Measurements from ENCODE around the gene TMEM51.
A peak's percentile ranks its signal among the peaks of the same experiment; 100 is the strongest.

TMEM51 gene

DNA sequence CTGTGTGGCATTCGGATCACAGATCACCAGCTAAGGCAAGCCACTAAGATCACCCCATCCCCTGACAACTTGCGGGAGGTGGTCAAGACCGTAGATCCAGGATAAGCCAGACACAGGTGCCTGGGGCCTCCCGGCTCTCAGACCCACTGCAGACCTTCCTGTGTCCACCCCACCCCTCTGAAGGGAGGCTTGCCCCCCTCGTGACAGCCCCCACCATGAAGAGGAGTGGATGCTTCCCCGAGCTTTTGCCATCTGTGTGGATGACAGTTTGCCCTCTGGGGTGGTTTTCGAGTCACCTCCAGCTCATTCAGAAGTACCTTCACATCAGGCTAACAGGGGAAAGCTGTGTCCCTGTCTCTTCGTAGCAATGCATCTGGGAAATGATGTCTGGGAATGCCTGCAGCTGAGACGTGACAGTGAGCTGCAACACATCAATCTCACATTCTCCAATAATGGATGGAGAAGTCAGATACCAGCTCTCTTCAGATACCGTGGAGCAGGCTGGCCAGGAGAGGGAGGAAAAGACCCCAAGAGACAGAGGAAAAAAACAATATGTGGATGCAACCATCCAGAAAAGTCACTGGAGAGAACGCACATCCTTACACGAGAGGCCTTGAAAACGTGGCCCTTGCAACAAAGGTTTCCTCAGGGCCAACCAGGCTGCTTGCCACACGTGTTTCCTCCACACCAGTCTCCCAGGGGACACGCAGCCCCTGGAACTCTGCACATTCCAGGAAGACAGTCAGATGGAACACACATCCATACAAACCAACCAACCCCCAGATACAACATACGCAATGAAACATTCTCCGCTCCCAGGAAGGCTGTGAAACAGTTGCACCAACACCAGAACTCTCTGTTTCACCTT is 73.1 kb downstream of the TMEM51 start:
- no peak overlapping the region for H3K4me3 ChIP-seq (ENCODE audit: low read depth, low read length)
- peak overlapping the region; percentile 39 for H4K91ac ChIP-seq (ENCODE audit: low read depth, low read length)
- no peak overlapping the region for H2AK5ac ChIP-seq (ENCODE audit: low read length)
- H3K4me2 ChIP-seq (ENCODE audit: low read length): peak overlapping the region; percentile 8
- no peak overlapping the region for H2BK120ac ChIP-seq (ENCODE audit: insufficient read depth, low read length, poor library complexity)
- H3K79me1 ChIP-seq (ENCODE audit: low read length): peaks cover 3% of the 10 kb centered on the region
- H2BK5ac ChIP-seq (ENCODE audit: low read depth, low read length, poor library complexity): no peak overlapping the region
- H3K27ac ChIP-seq (ENCODE audit: low read depth, low read length): peak overlapping the region; percentile 33
- no peak overlapping the region for H2AFZ ChIP-seq (ENCODE audit: insufficient read depth, low read length, poor library complexity)
- no peak overlapping the region for H3K4ac ChIP-seq (ENCODE audit: low read depth, low read length)
- H3K9me3 ChIP-seq (ENCODE audit: insufficient read depth, low read depth, low read length): no peaks in the 10 kb centered on the region
- no peak overlapping the region for H3K9ac ChIP-seq (ENCODE audit: low read length)
- no peak overlapping the region for H4K8ac ChIP-seq (ENCODE audit: low read depth, low read length)
- peaks cover 12 to 15% of the 10 kb centered on the region in 2 experiments for H3K4me1 ChIP-seq (ENCODE audit: control insufficient read depth in 1 of 2, insufficient read depth in 2 of 2, low read length in 2 of 2)
- no peak overlapping the region for H3K18ac ChIP-seq (ENCODE audit: low read length)
- no peak overlapping the region for H4K12ac ChIP-seq (ENCODE audit: low read depth, low read length)
- peaks cover 0 to 2% of the 10 kb centered on the region in 2 experiments for H3K36me3 ChIP-seq (ENCODE audit: control insufficient read depth in 1 of 2, insufficient read depth in 2 of 2, low read length in 2 of 2)
- peak overlapping the region; percentile 32 for H2BK12ac ChIP-seq (ENCODE audit: low read length)
- H3K27me3 ChIP-seq (ENCODE audit: insufficient read depth, low read length): no peaks in the 10 kb centered on the region
- no peaks in the 10 kb centered on the region for H3K79me2 ChIP-seq (ENCODE audit: control insufficient read depth, insufficient read depth, low read length, poor library complexity)
- DNase-seq: no peak
- no peak overlapping the region for H3K23ac ChIP-seq (ENCODE audit: low read length)
- WGBS (ENCODE audit: extremely low coverage, insufficient coverage, insufficient read length): no CpG with 5 or more reads among the region's 17 CpGs
- no peak overlapping the region for H3K14ac ChIP-seq (ENCODE audit: low read length)

DNA sequence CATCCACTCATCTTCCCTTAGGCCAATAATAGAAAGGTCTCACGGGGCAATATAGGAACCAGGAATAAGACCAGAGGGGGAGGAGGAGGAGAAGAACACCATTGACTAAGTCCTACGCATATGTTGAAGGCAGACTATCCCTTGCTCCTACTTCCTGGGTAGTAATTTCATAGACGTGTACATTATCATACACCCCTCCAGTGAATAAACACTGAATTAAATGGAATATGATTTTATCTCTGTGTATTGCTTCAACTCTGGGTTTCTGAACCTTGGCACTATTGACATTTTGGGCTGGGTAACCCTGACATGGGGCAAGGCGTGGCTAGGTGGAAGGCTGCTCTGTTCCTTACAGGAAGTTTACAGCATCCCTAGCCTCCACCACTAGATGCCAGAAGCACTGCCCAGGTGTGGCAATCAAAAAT is 76.2 kb downstream of the TMEM51 start:
- Histone ChIP-seq H4K91ac (ENCODE audit: low read depth, low read length) (no peak overlapping the region), H4K12ac (ENCODE audit: low read depth, low read length) (no peak overlapping the region), H3K9ac (ENCODE audit: low read length) (peak overlapping the region; percentile 24), H2BK5ac (ENCODE audit: low read depth, low read length, poor library complexity) (no peak overlapping the region), H3K4me3 (ENCODE audit: low read depth, low read length) (no peak overlapping the region), H4K8ac (ENCODE audit: low read depth, low read length) (no peak overlapping the region), H2AK5ac (ENCODE audit: low read length) (no peak overlapping the region), H3K27me3 (ENCODE audit: insufficient read depth, low read length) (no peaks in the 10 kb centered on the region), H3K9me3 (ENCODE audit: insufficient read depth, low read depth, low read length) (no peaks in the 10 kb centered on the region), H3K14ac (ENCODE audit: low read length) (no peak overlapping the region), H3K79me1 (ENCODE audit: low read length) (no peaks in the 10 kb centered on the region), H2BK120ac (ENCODE audit: insufficient read depth, low read length, poor library complexity) (no peak overlapping the region), H3K79me2 (ENCODE audit: control insufficient read depth, insufficient read depth, low read length, poor library complexity) (no peaks in the 10 kb centered on the region), H3K4me2 (ENCODE audit: low read length) (no peak overlapping the region), H3K18ac (ENCODE audit: low read length) (no peak overlapping the region), H3K4ac (ENCODE audit: low read depth, low read length) (no peak overlapping the region), H2BK12ac (ENCODE audit: low read length) (no peak overlapping the region), H3K4me1 (ENCODE audit: control insufficient read depth in 1 of 2, insufficient read depth in 2 of 2, low read length in 2 of 2) (peaks cover 12 to 15% of the 10 kb centered on the region in 2 experiments), H3K36me3 (ENCODE audit: control insufficient read depth in 1 of 2, insufficient read depth in 2 of 2, low read length in 2 of 2) (no peaks in the 10 kb centered on the region), H3K23ac (ENCODE audit: low read length) (no peak overlapping the region), H2AFZ (ENCODE audit: insufficient read depth, low read length, poor library complexity) (no peak overlapping the region), H3K27ac (ENCODE audit: low read depth, low read length) (no peak overlapping the region)
- no peak for DNase-seq
- WGBS (ENCODE audit: extremely low coverage, insufficient coverage, insufficient read length): no CpG with 5 or more reads among the region's 4 CpGs

DNA sequence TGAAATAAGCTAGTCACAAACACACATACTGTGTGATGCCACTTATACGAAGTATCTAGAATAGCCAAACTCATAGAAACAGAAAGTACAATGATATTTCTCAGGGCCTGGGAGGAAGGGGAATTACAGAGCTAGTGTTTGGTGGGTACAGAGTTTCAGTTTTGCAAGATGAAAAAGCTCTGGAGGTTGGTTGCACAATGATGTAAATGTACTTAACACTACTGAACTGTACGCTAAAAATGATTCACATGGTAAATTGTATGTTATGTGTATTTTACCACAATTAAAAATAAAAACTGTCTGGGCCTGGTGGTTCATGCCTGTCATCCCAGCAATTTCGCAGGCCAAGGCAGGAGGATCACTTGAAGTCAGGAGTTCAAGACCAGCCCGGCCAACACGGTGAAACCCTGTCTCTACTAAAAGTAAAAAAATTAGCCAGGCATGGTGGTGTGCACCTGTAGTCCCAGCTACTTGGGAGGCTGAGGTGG is 78.2 kb downstream of the TMEM51 start:
- Histone ChIP-seq H3K27ac (ENCODE audit: low read depth, low read length) (no peak overlapping the region), H3K18ac (ENCODE audit: low read length) (no peak overlapping the region), H3K9me3 (ENCODE audit: insufficient read depth, low read depth, low read length) (no peaks in the 10 kb centered on the region), H3K9ac (ENCODE audit: low read length) (no peak overlapping the region), H3K27me3 (ENCODE audit: insufficient read depth, low read length) (no peaks in the 10 kb centered on the region), H2BK12ac (ENCODE audit: low read length) (no peak overlapping the region), H2BK120ac (ENCODE audit: insufficient read depth, low read length, poor library complexity) (no peak overlapping the region), H3K4ac (ENCODE audit: low read depth, low read length) (no peak overlapping the region), H2AK5ac (ENCODE audit: low read length) (no peak overlapping the region), H3K14ac (ENCODE audit: low read length) (no peak overlapping the region), H3K4me2 (ENCODE audit: low read length) (no peak overlapping the region), H3K4me1 (ENCODE audit: control insufficient read depth in 1 of 2, insufficient read depth in 2 of 2, low read length in 2 of 2) (peaks cover 4 to 5% of the 10 kb centered on the region in 2 experiments), H2BK5ac (ENCODE audit: low read depth, low read length, poor library complexity) (no peak overlapping the region), H4K12ac (ENCODE audit: low read depth, low read length) (no peak overlapping the region), H3K36me3 (ENCODE audit: control insufficient read depth in 1 of 2, insufficient read depth in 2 of 2, low read length in 2 of 2) (no peaks in the 10 kb centered on the region), H3K4me3 (ENCODE audit: low read depth, low read length) (no peak overlapping the region), H3K23ac (ENCODE audit: low read length) (no peak overlapping the region), H4K8ac (ENCODE audit: low read depth, low read length) (no peak overlapping the region), H4K91ac (ENCODE audit: low read depth, low read length) (no peak overlapping the region), H3K79me1 (ENCODE audit: low read length) (no peaks in the 10 kb centered on the region), H2AFZ (ENCODE audit: insufficient read depth, low read length, poor library complexity) (no peak overlapping the region), H3K79me2 (ENCODE audit: control insufficient read depth, insufficient read depth, low read length, poor library complexity) (no peaks in the 10 kb centered on the region)
- WGBS (ENCODE audit: extremely low coverage, insufficient coverage, insufficient read length): no CpG with 5 or more reads among the region's 5 CpGs
- DNase-seq: peak in 1 of 2 donors; percentile 17

DNA sequence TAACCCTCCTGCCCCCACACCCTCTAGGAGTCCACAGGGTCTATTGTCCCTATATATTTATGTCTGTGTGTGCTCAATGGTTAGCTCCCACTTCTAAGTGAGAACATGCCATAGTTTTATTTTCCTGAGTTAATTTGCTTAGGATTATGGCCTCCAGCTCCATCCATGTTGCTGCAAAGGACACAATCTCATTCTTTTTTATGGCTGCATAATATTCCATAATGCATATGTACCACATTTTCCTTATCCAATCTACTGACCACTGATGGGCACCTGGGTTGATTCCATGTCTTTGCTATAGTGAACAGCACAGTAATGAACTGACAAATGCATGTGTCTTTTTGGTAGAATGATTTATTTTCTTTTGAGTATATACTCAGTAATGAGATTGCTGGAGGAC is 80.1 kb downstream of the TMEM51 start:
- H2AK5ac ChIP-seq (ENCODE audit: low read length): no peak overlapping the region
- H3K36me3 ChIP-seq (ENCODE audit: control insufficient read depth in 1 of 2, insufficient read depth in 2 of 2, low read length in 2 of 2): no peaks in the 10 kb centered on the region
- H2BK5ac ChIP-seq (ENCODE audit: low read depth, low read length, poor library complexity): no peak overlapping the region
- H3K79me1 ChIP-seq (ENCODE audit: low read length): no peaks in the 10 kb centered on the region
- H3K27me3 ChIP-seq (ENCODE audit: insufficient read depth, low read length): no peaks in the 10 kb centered on the region
- no peak overlapping the region for H3K23ac ChIP-seq (ENCODE audit: low read length)
- no peak overlapping the region for H3K4ac ChIP-seq (ENCODE audit: low read depth, low read length)
- no peak overlapping the region for H4K8ac ChIP-seq (ENCODE audit: low read depth, low read length)
- no peak for DNase-seq
- H2AFZ ChIP-seq (ENCODE audit: insufficient read depth, low read length, poor library complexity): no peak overlapping the region
- no peak overlapping the region for H3K9ac ChIP-seq (ENCODE audit: low read length)
- H3K9me3 ChIP-seq (ENCODE audit: insufficient read depth, low read depth, low read length): no peaks in the 10 kb centered on the region
- H3K14ac ChIP-seq (ENCODE audit: low read length): no peak overlapping the region
- no peak overlapping the region for H2BK120ac ChIP-seq (ENCODE audit: insufficient read depth, low read length, poor library complexity)
- no peaks in the 10 kb centered on the region for H3K79me2 ChIP-seq (ENCODE audit: control insufficient read depth, insufficient read depth, low read length, poor library complexity)
- H3K4me3 ChIP-seq (ENCODE audit: low read depth, low read length): no peak overlapping the region
- no peak overlapping the region for H3K18ac ChIP-seq (ENCODE audit: low read length)
- no peak overlapping the region for H3K4me2 ChIP-seq (ENCODE audit: low read length)
- H3K4me1 ChIP-seq (ENCODE audit: control insufficient read depth in 1 of 2, insufficient read depth in 2 of 2, low read length in 2 of 2): no peaks in the 10 kb centered on the region
- no peak overlapping the region for H3K27ac ChIP-seq (ENCODE audit: low read depth, low read length)
- H2BK12ac ChIP-seq (ENCODE audit: low read length): no peak overlapping the region
- H4K91ac ChIP-seq (ENCODE audit: low read depth, low read length): no peak overlapping the region
- H4K12ac ChIP-seq (ENCODE audit: low read depth, low read length): no peak overlapping the region
